ENCODE measurements around the gene RAB17.

The RAB17 gene

GRCh38 chr2:237590272-237591140, at the start of gene RAB17:
Gene RAB17, minus strand, starts transcription at chr2:237590734. Its CDS starts 4,580 bp downstream, at chr2:237586154.
- peak; percentile 38 for DNase-seq (ENCODE audit: low spot score)

- no peak for DNase-seq (ENCODE audit: low spot score)
Observed at GRCh38 chr2:237639836-237640220, 49.3 kb upstream of the RAB17 start.

GRCh38 chr2:237639052-237639835, 48.7 kb upstream of the RAB17 start:
- DNase-seq (ENCODE audit: low spot score) = no peak

GRCh38 chr2:237638176-237638575, 47.6 kb upstream of the RAB17 start:
- no peak for DNase-seq (ENCODE audit: low spot score)

GRCh38 chr2:237637429-237638135, 47.0 kb upstream of the RAB17 start:
- no peak for DNase-seq (ENCODE audit: low spot score)

- no peak for DNase-seq (ENCODE audit: low spot score)
Observed at GRCh38 chr2:237636578-237636977, 46.0 kb upstream of the RAB17 start.

GRCh38 chr2:237633061-237633561, 42.6 kb upstream of the RAB17 start:
- DNase-seq (ENCODE audit: low spot score) = no peak

- DNase-seq (ENCODE audit: low spot score) = no peak
Observed at GRCh38 chr2:237631801-237632585, 41.5 kb upstream of the RAB17 start.

- DNase-seq (ENCODE audit: low spot score) = no peak
Observed at GRCh38 chr2:237631007-237631785, 40.7 kb upstream of the RAB17 start.

GRCh38 chr2:237630216-237631000, 39.9 kb upstream of the RAB17 start:
- no peak for DNase-seq (ENCODE audit: low spot score)

GRCh38 chr2:237629739-237630138, 39.2 kb upstream of the RAB17 start:
- DNase-seq (ENCODE audit: low spot score) = no peak

GRCh38 chr2:237629188-237629534, 38.6 kb upstream of the RAB17 start:
- no peak for DNase-seq (ENCODE audit: low spot score)

GRCh38 chr2:237628247-237629187, 38.0 kb upstream of the RAB17 start:
- no peak for DNase-seq (ENCODE audit: low spot score)

GRCh38 chr2:237627441-237628246, 37.1 kb upstream of the RAB17 start, which contains the start of gene LRRFIP1:
Gene LRRFIP1, plus strand, starts transcription at chr2:237627587. Its CDS starts 58 bp downstream, at chr2:237627645.
- DNase-seq (ENCODE audit: low spot score) = peak; percentile 86

GRCh38 chr2:237626813-237627440, 36.4 kb upstream of the RAB17 start:
- peak; percentile 43 for DNase-seq (ENCODE audit: low spot score)

- DNase-seq (ENCODE audit: low spot score) = no peak
Observed at GRCh38 chr2:237625777-237626176, 35.2 kb upstream of the RAB17 start.

- DNase-seq (ENCODE audit: low spot score) = no peak
Observed at GRCh38 chr2:237625216-237625705, 34.7 kb upstream of the RAB17 start.
